Measurements from ENCODE around the gene CCDC24.

- TF ChIP-seq, protein P1, sequence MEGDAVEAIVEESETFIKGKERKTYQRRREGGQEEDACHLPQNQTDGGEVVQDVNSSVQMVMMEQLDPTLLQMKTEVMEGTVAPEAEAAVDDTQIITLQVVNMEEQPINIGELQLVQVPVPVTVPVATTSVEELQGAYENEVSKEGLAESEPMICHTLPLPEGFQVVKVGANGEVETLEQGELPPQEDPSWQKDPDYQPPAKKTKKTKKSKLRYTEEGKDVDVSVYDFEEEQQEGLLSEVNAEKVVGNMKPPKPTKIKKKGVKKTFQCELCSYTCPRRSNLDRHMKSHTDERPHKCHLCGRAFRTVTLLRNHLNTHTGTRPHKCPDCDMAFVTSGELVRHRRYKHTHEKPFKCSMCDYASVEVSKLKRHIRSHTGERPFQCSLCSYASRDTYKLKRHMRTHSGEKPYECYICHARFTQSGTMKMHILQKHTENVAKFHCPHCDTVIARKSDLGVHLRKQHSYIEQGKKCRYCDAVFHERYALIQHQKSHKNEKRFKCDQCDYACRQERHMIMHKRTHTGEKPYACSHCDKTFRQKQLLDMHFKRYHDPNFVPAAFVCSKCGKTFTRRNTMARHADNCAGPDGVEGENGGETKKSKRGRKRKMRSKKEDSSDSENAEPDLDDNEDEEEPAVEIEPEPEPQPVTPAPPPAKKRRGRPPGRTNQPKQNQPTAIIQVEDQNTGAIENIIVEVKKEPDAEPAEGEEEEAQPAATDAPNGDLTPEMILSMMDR (IDR thresholded peaks at IDR 0.05) = no peak
- TF ChIP-seq POLR2A (IDR thresholded peaks at IDR 0.05) = no peak
Measured at GRCh38 chr1:44033756-44034155, 42.4 kb downstream of the CCDC24 start.
